22Rv1 (cell line): Measurements from ENCODE around the gene UNC79.
"Not testable (repeated sequence)": the region's sequence is repeated elsewhere in the genome, so short reads cannot be mapped to it uniquely, and the experiment has no call there.

Source experiments
- H3K27ac ChIP-seq: fragments of 450-650 bp; 2 replicates; pipeline ENCODE4 v1.5.1; 2017
- ZFX ChIP-seq: fragments of 450-650 bp; IDR thresholded peaks from 2 replicates; pipeline ENCODE4 v1.6.1; 2017; ENCODE audit warnings: antibody characterized with exemption, borderline replicate concordance
- TF ChIP-seq, protein P1 (sequence below): fragments of 450-650 bp; IDR thresholded peaks from 2 replicates; pipeline ENCODE4 v1.5.1; 2017; ENCODE audit warnings: mild to moderate bottlenecking

Gene UNC79

DNA sequence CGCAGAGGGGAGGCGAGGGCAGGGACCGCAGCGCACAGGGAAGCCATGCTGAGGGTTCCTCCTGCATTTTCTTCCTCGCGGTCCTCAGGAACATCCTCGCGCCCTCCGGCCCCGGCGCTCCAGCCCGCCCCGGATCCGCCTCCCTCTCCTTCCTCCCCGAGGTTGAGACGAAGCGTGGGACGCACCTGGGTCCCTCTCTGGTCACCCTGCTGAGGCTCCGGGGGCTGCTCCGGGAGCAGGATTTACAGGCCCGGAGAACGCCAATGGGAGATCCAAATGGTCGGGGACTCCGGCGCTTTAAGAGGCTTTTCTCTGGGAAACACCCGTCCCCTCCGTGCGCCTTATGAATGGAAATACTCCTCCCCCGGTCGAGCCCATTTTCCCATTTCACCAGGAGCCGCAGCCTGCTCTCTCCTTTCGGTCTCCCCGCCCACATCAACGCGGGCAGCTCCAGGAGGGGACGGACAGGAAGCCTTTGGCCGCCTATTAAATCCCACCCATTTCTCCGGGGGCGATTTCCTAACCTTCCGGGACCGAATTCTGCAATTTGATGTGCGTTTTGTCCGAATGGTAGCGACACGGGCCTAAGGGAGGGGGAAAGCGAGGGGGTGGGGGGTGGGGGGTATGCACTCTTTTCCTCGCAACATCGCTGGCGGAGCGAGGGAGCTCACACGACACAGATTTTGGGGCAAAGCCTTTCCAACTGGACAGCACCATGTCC lies at the start of gene UNC79:
UNC79 (plus strand) TSS at position 625 of the 721 bp plus-strand sequence; CDS start at position 716, 91 bp downstream.
- H3K27ac ChIP-seq: peak within 1 kb of the TSS; percentile 75
- TF ChIP-seq, protein P1, sequence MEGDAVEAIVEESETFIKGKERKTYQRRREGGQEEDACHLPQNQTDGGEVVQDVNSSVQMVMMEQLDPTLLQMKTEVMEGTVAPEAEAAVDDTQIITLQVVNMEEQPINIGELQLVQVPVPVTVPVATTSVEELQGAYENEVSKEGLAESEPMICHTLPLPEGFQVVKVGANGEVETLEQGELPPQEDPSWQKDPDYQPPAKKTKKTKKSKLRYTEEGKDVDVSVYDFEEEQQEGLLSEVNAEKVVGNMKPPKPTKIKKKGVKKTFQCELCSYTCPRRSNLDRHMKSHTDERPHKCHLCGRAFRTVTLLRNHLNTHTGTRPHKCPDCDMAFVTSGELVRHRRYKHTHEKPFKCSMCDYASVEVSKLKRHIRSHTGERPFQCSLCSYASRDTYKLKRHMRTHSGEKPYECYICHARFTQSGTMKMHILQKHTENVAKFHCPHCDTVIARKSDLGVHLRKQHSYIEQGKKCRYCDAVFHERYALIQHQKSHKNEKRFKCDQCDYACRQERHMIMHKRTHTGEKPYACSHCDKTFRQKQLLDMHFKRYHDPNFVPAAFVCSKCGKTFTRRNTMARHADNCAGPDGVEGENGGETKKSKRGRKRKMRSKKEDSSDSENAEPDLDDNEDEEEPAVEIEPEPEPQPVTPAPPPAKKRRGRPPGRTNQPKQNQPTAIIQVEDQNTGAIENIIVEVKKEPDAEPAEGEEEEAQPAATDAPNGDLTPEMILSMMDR: no peak
- no peak for TF ChIP-seq ZFX

DNA sequence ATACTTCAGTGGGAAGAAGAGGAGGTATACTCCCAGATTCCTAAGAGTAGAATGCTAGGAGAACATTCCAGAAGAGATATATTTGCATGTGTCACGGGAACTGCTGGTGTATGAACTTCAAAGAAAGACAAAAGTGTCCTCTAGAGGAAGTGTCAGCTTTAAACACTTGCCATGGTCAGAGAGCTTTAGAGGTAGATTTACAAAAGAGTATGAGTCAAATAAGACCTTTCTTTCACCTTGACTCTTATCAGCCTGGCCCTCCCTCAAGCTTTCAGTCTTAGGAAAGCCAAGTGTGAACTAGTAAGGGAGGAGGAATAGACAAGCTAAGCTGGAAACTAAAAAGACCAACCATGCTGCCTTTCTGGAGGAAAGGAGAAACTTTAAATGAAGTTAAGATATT lies 49.1 kb upstream of the UNC79 start:
- no peak overlapping the region for H3K27ac ChIP-seq
- TF ChIP-seq, protein P1: no peak
- no peak for TF ChIP-seq ZFX

DNA sequence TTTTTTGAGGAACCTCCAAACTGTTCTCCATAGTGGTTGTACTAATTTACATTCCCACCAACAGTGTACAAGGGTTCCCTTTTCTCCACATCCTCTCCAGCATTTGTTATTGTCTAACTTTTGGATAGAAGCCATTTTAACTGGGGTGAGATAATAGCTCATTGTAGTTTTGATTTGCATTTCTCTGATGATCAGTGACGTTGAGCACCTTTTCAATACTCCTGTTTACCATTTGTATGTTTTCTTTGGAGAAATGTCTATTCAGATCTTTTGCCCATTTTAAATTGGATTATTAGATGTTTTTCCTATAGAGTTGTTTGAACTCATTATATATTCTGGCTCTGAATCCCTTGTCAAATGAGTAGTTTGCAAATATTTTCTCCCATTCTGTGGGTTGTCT lies 46.5 kb upstream of the UNC79 start:
- not testable (repeated sequence) for H3K27ac ChIP-seq

DNA sequence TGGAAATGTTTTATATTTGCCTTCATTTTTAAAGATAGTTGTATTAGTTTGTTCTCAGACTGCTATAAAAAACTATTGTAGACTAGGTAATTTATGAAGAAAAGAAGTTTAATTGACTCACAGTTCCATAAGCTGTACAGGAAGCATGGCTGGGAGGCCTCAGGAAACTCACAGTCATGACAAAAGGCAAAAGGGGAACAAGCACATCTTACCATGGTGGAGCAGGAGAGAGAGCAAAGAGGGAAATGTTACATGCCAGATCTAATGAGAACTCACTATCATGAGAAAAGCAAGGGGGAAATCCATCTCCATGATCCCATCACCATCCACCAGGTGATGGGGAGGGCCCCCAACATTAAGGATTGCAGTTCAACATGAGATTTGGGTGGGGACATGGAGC lies 35.5 kb upstream of the UNC79 start:
- H3K27ac ChIP-seq: no peak overlapping the region
- no peak for TF ChIP-seq ZFX
- TF ChIP-seq, protein P1: no peak

DNA sequence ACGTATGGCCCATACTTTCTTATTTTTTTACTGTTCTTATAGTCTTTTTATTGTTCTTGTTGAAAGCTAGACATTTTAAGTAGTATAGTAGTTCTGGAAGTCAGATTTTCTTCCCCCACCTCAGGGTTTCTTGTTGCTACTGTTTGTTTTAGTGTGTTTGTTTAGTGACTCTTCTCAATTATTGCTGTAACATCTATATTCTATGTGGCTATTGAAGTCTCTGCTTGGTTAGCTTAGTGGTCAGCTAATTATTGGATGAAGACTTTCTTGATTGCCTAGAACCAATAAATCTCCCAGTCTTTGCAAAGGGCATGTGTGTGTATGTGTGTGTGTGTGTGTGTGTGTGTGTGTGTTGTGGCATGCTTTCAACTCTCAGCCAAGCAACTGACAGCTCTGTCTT lies 34.3 kb upstream of the UNC79 start:
- no peak overlapping the region for H3K27ac ChIP-seq
- TF ChIP-seq, protein P1: no peak
- no peak for TF ChIP-seq ZFX

DNA sequence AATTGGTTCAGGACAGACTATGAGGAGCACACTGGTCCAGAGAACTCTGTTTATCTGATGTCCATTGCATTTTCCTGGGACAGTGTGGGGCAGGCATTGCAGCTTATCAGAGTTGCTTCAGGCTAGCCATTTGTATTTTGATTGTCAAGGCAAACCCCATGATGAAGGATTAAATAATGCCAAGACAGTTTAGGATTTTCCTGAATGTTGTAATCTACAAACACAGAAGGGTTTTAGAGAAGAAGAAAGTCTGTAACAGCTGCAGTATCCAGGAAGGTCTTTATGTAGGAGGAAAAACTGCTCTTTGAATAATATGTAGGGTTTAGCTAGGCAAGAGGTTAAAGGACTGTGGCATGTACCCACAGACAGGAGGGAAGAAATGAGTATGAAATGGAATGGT lies 32.2 kb upstream of the UNC79 start:
- H3K27ac ChIP-seq: no peak overlapping the region
- TF ChIP-seq, protein P1: no peak

DNA sequence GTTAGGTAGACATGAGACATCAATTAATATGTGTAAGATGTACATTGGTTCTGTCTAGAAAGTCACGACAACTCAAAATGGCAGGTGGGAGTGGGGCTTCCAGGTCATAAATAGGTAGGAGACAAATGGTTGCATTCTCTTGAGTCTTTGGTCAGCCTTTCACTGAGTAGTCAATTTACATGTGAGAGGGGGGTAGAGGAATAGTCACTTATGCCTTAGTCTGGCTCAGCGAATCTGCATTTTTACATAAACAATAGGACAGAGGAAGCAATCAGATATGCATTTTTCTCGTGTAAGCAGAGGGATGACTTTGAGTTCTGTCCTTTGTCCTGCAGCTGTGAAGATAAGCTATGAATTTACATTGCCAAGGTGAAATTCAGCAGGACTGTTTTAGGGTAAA lies 27.8 kb upstream of the UNC79 start:
- no peak overlapping the region for H3K27ac ChIP-seq
- no peak for TF ChIP-seq ZFX
- TF ChIP-seq, protein P1: no peak

DNA sequence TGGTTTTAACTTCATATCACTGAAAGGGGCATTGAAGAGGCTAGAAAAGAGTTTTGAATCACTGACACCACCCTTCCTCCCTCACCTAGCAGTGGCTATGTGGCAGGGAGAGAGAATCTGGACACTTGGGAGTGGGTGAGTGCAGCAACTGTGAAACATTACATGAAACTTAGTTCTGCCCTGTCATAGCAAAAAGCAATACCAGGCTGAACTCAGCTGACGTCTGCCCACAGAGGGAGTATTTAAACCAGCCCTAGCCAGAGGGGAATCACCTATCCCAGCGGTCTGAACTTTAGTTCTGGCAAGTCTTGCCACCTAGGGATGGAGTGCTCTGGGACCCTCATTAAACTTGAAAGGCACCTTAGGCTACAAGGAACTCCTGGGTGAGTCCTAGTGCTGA lies 20.7 kb upstream of the UNC79 start:
- TF ChIP-seq, protein P1: no peak
- no peak for TF ChIP-seq ZFX
- H3K27ac ChIP-seq: no peak overlapping the region
